ENCODE measurements around the gene ANKK1.

The ANKK1 gene

DNA sequence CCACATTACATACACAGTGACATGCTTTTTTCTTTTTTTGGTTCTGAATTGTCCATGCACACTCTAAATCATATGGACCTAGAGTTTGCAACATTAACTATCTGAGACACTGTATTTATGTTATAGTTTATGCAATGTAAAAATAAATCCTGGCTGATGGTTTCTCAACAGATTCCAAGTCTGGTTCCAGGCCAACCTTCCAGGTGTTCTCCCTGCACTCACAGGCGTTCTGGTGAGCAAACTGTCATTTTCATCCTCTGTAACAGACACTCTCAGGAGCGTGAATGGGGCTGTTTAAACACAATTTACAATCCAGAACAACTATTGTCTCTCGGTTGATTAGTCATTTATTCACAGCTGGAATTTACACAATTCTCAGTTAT lies 36.5 kb upstream of the ANKK1 start:
- TF ChIP-seq NFIC (IDR thresholded peaks at IDR 0.05) (no peak), RAD21 (IDR thresholded peaks at IDR 0.05; ENCODE audit: low read depth) (no peak), TAF1 (IDR thresholded peaks at IDR 0.05; ENCODE audit: low read depth) (no peak), YY1 (IDR thresholded peaks at IDR 0.05; ENCODE audit: low read depth) (no peak), TCF12 (IDR thresholded peaks at IDR 0.05; ENCODE audit: low read depth) (no peak)

DNA sequence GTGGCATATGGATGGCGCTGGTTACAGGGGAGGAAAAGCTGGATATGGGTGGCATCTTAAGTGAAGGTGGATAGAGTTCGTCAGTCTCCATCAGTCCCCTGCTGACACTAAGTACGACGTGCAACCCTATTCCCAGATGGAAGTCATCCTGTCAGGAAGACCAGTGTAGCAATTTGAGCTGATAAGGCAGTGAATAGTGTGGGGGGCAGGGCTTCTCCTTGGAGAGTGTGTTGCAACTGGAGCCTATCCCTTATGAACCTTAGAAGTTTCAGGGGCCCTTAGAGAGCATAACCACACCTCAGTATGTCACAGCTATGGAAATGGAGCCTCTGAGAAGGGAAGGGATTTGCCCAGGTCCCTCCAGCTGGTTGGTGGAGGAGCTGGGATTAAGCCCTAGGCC lies 36.1 kb upstream of the ANKK1 start:
- no peak for TF ChIP-seq ZBTB7A (IDR thresholded peaks at IDR 0.05; ENCODE audit: low read depth)

DNA sequence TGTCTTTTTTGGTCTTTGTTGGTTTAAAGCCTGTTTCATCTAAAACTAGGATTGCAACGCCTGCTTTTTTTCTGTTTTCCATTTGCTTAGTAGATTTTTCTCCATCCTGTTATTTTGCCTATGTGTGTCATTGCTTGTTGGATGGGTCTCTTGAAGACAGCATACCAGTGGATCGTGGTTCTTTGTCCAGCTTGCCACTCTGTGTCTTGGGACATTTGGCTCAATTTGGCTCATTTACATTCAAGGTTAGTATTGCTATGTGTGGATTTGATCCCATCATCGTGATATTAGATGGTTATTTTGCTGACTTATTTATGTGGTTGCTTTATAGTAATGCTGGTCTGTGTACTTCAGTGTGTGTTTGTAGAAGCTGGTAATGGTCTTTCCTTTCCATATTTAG lies 31.4 kb upstream of the ANKK1 start:
- no peak for TF ChIP-seq NFIC (IDR thresholded peaks at IDR 0.05)
- no peak for TF ChIP-seq CREB1 (IDR thresholded peaks at IDR 0.05; ENCODE audit: low read depth)
- TF ChIP-seq EGR1 (IDR thresholded peaks at IDR 0.05), result no peak
- TF ChIP-seq, protein P1, sequence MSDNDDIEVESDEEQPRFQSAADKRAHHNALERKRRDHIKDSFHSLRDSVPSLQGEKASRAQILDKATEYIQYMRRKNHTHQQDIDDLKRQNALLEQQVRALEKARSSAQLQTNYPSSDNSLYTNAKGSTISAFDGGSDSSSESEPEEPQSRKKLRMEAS (IDR thresholded peaks at IDR 0.05), result no peak
- TF ChIP-seq, protein P2, sequence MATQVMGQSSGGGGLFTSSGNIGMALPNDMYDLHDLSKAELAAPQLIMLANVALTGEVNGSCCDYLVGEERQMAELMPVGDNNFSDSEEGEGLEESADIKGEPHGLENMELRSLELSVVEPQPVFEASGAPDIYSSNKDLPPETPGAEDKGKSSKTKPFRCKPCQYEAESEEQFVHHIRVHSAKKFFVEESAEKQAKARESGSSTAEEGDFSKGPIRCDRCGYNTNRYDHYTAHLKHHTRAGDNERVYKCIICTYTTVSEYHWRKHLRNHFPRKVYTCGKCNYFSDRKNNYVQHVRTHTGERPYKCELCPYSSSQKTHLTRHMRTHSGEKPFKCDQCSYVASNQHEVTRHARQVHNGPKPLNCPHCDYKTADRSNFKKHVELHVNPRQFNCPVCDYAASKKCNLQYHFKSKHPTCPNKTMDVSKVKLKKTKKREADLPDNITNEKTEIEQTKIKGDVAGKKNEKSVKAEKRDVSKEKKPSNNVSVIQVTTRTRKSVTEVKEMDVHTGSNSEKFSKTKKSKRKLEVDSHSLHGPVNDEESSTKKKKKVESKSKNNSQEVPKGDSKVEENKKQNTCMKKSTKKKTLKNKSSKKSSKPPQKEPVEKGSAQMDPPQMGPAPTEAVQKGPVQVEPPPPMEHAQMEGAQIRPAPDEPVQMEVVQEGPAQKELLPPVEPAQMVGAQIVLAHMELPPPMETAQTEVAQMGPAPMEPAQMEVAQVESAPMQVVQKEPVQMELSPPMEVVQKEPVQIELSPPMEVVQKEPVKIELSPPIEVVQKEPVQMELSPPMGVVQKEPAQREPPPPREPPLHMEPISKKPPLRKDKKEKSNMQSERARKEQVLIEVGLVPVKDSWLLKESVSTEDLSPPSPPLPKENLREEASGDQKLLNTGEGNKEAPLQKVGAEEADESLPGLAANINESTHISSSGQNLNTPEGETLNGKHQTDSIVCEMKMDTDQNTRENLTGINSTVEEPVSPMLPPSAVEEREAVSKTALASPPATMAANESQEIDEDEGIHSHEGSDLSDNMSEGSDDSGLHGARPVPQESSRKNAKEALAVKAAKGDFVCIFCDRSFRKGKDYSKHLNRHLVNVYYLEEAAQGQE (IDR thresholded peaks at IDR 0.05; ENCODE audit: low read depth), result no peak
- TF ChIP-seq YY1 (IDR thresholded peaks at IDR 0.05; ENCODE audit: low read depth), result no peak
- no peak for TF ChIP-seq TCF12 (IDR thresholded peaks at IDR 0.05; ENCODE audit: low read depth)
- TF ChIP-seq ZBTB7A (IDR thresholded peaks at IDR 0.05; ENCODE audit: low read depth), result no peak
- TF ChIP-seq, protein P3, sequence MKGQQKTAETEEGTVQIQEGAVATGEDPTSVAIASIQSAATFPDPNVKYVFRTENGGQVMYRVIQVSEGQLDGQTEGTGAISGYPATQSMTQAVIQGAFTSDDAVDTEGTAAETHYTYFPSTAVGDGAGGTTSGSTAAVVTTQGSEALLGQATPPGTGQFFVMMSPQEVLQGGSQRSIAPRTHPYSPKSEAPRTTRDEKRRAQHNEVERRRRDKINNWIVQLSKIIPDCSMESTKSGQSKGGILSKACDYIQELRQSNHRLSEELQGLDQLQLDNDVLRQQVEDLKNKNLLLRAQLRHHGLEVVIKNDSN (IDR thresholded peaks at IDR 0.05), result no peak
- no peak for TF ChIP-seq CEBPB (IDR thresholded peaks at IDR 0.05)
- no peak for TF ChIP-seq EP300 (IDR thresholded peaks at IDR 0.05; ENCODE audit: borderline replicate concordance)
- TF ChIP-seq TEAD4 (IDR thresholded peaks at IDR 0.05), result no peak

DNA sequence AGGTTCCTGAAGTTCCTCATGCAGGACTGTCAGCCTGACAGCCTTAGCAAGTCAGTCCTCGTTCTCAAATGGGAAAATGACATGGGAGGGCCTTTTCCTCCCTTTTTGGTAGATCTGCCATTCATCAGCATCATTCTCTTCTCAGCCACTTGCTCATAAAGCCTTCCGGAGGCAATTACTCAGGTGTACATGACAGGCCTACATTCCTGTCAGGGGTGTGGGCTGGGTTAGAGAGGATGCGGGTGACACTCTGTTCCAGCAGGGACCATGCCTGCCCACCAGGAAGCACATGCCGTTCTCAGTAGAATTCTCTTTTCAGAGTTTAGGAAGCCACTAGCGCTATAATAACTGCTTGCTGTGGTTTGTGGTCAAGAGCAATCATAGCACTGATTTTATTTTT lies 24.2 kb upstream of the ANKK1 start:
- no peak for TF ChIP-seq ZBTB7A (IDR thresholded peaks at IDR 0.05; ENCODE audit: low read depth)
- TF ChIP-seq, protein P1 (IDR thresholded peaks at IDR 0.05), result no peak
- TF ChIP-seq, protein P2 (IDR thresholded peaks at IDR 0.05; ENCODE audit: low read depth), result no peak
- no peak for TF ChIP-seq YY1 (IDR thresholded peaks at IDR 0.05; ENCODE audit: low read depth)

DNA sequence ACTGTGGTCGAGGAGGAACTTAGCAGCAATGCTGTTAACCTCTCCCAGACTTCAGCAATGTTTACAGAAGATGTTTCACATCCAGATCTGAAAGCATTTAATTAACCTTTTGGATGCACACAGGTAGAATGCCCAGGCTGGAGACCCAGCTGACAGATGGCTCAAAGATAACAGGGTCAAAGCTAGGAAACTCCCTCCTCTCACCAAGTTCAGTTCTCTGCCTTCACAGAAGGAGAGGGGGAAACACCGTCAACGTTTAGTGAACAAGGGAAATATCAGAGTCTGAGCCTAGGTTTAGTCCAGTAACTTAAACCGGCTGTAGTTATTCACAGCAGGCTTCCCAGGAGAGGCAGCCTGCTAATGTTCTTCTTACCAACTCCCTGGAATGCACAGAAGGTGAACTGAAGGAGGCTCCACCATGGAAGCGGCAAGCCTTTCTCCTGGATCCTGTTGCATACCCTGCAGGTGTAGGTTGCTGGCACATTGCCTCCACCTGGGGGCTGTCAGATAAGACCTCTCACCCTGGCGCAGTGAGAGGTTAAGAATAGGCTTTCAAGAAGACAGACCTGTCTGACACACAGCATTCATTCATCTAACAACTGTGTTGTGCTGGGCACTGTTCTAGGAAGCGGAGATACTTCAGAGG lies 23.5 kb upstream of the ANKK1 start:
- TF ChIP-seq, protein P3 (IDR thresholded peaks at IDR 0.05), result no peak
- TF ChIP-seq, protein P2 (IDR thresholded peaks at IDR 0.05; ENCODE audit: low read depth), result no peak
- no peak for TF ChIP-seq ZBTB7A (IDR thresholded peaks at IDR 0.05; ENCODE audit: low read depth)

DNA sequence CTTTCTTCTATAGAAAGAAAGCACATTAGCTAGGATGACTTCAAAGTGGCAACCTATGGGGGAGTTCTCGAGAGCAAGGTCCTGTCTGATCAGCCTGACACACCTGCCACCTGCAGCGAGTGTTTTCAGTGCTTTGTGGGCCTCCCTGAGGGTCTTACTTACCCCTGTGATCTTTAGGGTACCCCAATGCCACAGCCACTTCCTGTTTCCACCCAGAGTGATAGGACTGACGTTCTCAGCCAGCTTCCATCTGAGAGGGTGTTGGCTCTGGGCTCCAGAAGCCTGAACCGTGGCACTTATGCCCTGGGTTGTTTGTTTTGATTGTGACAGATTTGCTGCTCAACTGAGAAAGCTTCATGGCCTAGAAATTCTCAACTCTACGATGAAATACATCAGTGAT lies 21.7 kb upstream of the ANKK1 start:
- TF ChIP-seq EP300 (IDR thresholded peaks at IDR 0.05; ENCODE audit: borderline replicate concordance), result no peak

All from Ishikawa (cell line).